KOPT-K1 (cell line): ENCODE data around the gene PRUNE2.

Experiments
- H3K27ac ChIP-seq: fragments of 200-600 bp; sonication (generic); 2 replicates; pipeline ENCODE4 v1.5.1; 2016; ENCODE audit warnings: antibody characterized with exemption, mild to moderate bottlenecking, low read depth, low read length; ENCODE audit not compliant: poor library complexity, severe bottlenecking
- H3K36me3 ChIP-seq: fragments of 200-600 bp; sonication (generic); 2 replicates; pipeline ENCODE4 v1.5.1; 2017; ENCODE audit warnings: antibody characterized with exemption, mild to moderate bottlenecking, low read length, moderate library complexity; ENCODE audit not compliant: insufficient read depth
- H3K9me3 ChIP-seq: fragments of 200-600 bp; sonication (generic); 2 replicates; pipeline ENCODE4 v1.5.1; 2017; ENCODE audit warnings: antibody characterized with exemption, low read length, mild to moderate bottlenecking; ENCODE audit not compliant: insufficient read depth, poor library complexity, severe bottlenecking

The PRUNE2 gene

GRCh38 chr9:76588316-76588715 is 317.6 kb downstream of the PRUNE2 start:
- no peak overlapping the region for H3K27ac ChIP-seq
- no peaks in the 10 kb centered on the region for H3K36me3 ChIP-seq
- H3K9me3 ChIP-seq, result no peaks in the 10 kb centered on the region

DNA sequence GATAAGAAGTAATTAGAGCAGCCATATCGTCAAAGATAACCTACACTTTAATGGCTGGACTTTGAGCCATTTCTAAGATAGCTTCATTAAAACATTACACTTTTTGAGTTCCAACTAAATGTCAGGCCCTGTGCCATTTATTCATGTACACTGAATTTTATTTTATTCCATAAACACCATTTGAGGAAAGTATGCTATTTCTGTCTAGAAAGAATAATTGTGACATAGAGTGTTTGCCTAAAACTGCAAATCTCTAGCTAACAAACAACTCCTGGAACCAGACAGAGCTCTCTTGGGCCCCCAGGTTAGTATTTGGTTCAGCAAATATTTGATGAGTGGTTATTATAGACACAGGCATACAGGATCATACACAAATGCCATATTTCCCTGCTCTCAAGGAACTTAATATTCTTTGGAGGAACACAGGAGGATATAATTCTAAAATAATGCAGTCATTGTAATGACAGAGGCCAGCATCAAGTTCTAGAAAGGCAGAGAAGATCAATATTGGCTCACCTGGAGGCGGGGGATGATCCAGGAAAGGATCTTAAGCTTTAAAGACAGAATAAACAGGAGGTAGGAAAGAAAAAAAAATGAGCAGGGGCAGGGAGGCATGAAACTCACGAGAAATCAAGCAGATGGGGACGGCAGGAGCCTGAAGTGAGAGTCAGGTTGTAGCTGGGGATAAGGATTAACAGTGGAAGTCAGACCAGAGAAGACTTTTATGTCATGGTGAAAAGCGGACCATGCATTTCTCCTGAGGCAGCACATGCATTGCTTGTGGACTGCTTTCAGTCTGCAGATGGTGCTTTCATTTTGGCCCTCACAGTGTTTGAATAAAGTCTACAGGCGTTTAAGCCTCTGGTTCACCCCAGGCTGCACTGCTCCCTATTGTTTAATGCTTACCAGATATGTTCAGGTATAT is 319.3 kb downstream of the PRUNE2 start:
- H3K27ac ChIP-seq, result no peak overlapping the region
- H3K9me3 ChIP-seq, result no peaks in the 10 kb centered on the region
- H3K36me3 ChIP-seq, result no peaks in the 10 kb centered on the region

DNA sequence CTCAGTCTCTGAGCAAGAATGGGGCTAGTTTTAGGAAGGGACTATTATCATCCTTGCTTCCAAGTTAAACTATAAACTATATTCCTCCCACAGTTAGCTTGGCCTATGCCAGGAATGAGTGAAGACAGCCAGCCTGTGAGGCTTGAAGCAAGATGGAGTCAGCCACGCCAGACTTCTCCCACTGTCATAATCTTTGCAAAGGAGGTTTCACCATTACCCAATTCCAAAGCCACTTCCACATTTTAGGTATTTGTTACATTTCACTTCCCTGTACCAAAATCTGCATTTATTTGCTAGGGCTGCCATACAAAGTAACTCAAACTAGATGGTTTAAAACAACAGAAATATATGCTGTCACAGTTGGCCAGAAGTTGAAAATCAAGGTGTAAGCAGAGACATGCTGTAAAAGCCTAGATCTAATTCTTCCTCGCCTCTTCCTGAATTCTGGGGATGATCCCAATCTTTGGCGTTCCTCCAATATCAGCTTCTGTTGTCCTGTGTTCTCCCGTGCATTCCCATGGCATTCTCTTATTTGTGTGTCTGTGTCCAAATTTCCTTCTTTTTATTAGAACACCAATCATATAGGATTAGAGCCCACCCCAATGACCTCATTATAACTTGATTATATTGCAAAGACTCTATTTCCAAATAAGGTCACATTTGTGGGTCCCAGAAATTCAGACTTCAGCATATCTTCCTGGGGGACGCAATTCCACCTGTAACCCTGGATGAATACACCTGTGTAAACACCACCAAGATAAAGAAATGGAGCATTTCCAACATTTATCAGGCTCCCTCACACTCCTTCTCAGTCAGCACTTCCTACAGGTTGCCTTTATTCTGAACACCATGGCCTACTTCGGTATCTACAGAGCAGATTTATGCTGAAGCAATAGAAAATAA is 320.2 kb downstream of the PRUNE2 start:
- Histone ChIP-seq H3K36me3 (no peaks in the 10 kb centered on the region), H3K27ac (no peak overlapping the region), H3K9me3 (no peaks in the 10 kb centered on the region)

DNA sequence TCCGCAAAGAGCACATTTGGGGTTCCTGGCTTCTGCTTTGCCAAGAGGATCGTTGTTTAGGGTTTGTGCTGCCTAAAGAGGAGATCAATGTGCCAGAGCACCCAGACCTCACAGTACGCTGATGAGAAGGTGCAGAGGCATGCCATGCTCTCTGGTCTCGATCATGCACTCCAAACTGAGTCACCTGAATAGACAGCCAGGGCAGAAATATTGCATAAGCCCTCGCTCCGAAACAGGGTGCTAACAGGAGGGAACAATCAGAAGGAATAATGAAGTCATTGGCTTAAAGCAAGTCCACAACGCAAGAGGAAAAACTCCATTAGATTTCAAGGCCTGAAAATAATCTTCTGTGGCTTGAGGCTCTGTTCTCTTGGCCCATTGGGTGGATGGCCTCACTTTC is 322.7 kb downstream of the PRUNE2 start:
- H3K9me3 ChIP-seq, result no peaks in the 10 kb centered on the region
- no peak overlapping the region for H3K27ac ChIP-seq
- no peaks in the 10 kb centered on the region for H3K36me3 ChIP-seq

- no peaks in the 10 kb centered on the region for H3K36me3 ChIP-seq
- H3K27ac ChIP-seq, result no peak overlapping the region
- H3K9me3 ChIP-seq, result no peaks in the 10 kb centered on the region
These were observed 324.2 kb downstream of the PRUNE2 start for GRCh38 chr9:76581731-76582130.

GRCh38 chr9:76580820-76581219 is 325.1 kb downstream of the PRUNE2 start:
- Histone ChIP-seq H3K9me3 (no peaks in the 10 kb centered on the region), H3K36me3 (no peaks in the 10 kb centered on the region), H3K27ac (no peak overlapping the region)

DNA sequence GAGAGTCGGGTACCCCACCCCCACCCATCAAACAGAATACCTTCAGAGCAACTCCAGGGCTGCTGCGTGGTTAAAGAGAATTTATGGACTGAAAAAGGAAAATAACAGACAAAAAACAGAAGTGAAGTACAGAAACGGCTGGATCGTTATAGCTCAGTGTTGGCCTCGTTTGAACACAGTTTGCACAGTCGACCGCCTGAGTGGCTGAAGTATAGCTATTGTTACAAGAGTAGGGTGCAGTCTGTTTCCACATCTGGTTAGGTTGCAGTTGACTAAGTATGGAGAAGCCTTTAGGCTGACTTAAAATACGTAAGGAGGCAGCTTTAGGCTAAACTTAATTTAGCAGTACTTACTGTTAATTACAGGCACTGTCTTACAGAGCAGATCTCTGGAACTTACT is 325.7 kb downstream of the PRUNE2 start:
- H3K9me3 ChIP-seq, result no peaks in the 10 kb centered on the region
- H3K27ac ChIP-seq, result no peak overlapping the region

DNA sequence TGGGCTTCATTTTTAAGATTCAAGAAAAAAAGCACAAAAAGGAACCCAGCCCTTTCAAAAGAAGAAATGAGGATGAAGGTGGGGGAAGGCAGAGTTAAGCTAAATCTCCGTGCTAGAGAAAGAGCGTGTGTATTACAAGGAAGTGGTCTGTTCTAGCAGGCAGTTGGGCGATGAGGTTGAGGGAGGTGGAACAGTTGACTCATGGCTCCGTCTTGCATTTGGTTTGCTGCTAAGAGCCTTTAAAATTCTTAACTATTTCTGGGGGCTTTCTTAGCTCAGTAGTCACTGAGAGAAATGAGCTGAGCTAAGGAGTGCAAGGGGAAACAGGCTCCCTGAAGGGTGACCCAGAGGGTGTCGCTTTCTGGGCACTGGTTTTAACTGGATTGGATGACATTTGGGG is 329.6 kb downstream of the PRUNE2 start:
- Histone ChIP-seq H3K9me3 (no peaks in the 10 kb centered on the region), H3K36me3 (no peaks in the 10 kb centered on the region), H3K27ac (peak overlapping the region; percentile 57)

More for the DNA sequence above, 325.7 kb downstream of the PRUNE2 start:
- H3K36me3 ChIP-seq, result no peaks in the 10 kb centered on the region

DNA sequence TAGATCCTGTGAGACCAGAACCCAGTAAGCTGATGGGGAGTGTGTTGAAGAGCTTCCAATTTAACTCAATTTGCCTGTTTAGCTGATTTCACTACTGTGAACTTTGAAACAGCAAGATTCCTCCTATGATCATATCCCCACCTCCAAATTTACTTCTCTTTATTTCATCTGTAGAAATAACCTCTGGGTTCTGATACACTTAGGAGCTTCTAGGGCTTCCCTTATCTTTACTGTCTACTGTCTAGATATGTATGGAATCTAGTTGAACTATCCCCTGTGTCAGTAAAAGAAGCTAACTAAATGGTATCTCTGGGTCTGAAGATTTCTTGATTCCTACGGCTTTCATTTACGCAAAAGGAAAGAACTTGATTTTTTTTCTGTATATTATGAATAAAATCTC is 330.2 kb downstream of the PRUNE2 start:
- Histone ChIP-seq H3K27ac (peak overlapping the region; percentile 57), H3K36me3 (no peaks in the 10 kb centered on the region), H3K9me3 (peaks cover 2% of the 10 kb centered on the region)

GRCh38 chr9:76573905-76574760 is 331.8 kb downstream of the PRUNE2 start:
- H3K27ac ChIP-seq, result no peak overlapping the region
- no peaks in the 10 kb centered on the region for H3K36me3 ChIP-seq
- peaks cover 14% of the 10 kb centered on the region for H3K9me3 ChIP-seq

GRCh38 chr9:76573408-76573807 is 332.5 kb downstream of the PRUNE2 start:
- H3K36me3 ChIP-seq, result no peaks in the 10 kb centered on the region
- peaks cover 14% of the 10 kb centered on the region for H3K9me3 ChIP-seq
- H3K27ac ChIP-seq, result no peak overlapping the region

DNA sequence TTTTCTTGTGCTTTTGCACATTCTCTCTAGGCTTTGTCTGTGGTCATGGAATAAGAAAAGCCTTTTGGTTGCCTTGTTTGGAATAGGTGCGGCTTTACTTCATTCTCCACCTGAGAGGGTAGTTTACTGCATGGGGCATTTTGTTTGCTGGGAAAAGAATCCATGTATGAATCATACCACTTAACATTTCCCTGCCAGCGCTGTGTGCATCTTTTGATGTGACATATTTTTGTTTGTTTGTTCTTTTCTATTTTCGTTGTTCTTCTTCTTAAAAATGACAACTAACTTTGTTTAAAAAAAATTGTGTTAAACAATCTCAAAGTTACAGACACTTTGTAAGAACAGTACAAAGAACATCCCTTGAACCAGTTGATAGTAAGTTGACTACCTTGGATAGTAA is 333.8 kb downstream of the PRUNE2 start:
- no peaks in the 10 kb centered on the region for H3K36me3 ChIP-seq
- no peak overlapping the region for H3K27ac ChIP-seq
- H3K9me3 ChIP-seq, result peaks cover 14% of the 10 kb centered on the region

DNA sequence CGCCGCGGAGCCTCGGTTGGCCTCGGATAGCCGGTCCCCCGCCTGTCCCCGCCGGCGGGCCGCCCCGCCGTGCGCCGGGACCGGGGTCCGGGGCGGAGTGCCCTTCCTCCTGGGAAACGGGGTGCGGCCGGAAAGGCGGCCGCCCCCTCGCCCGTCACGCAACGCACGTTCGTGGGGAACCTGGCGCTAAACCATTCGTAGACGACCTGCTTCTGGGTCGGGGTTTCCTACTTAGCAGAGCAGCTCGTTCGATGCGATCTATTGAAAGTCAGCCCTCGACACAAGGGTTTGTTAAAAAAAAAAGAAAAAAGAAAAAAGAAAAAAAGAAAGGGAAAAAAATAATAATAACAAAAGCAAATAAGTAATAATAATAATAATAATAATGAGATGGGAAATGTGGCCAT is 334.2 kb downstream of the PRUNE2 start:
- no peaks in the 10 kb centered on the region for H3K36me3 ChIP-seq
- no peak overlapping the region for H3K27ac ChIP-seq
- H3K9me3 ChIP-seq, result peaks cover 14% of the 10 kb centered on the region

DNA sequence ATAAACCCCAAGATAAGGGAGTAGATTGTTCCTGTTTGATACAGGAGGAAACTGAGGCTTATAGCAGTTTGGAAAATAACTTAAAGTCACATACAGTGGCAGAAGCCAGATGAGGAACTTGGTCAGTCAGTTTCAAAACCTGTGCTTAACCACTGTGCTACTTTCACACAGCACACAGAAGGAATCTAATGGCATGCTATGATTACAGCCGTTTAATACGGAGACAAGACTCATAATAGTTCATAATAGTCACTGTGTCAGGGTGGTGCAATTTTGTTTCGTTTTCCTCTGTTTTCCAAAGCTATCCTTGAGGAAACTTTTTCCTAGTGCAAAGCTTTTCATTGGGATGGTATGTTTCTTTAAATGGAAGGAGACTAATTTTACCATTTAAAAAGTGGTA is 334.6 kb downstream of the PRUNE2 start:
- Histone ChIP-seq H3K27ac (no peak overlapping the region), H3K9me3 (peaks cover 14% of the 10 kb centered on the region), H3K36me3 (no peaks in the 10 kb centered on the region)
